Stimulated activated CD4-positive, alpha-beta T cell treated with anti-CD3 and anti-CD28 coated beads, Interleukin-15, amount 100 ng/mL, for 1 hour (primary cell): Measurements from ENCODE around the gene ACADSB.

Source experiments
- DNase-seq, 2 donors: peaks; one replicate each; pipeline ENCODE4 v3.0.0-alpha.2; 2020; ENCODE audit warnings: low read depth in 1 of 2, low spot score in 1 of 2

ACADSB gene

GRCh38 chr10:123008355-123009104, at the start of gene ACADSB, which contains the start of gene IKZF5:
Gene ACADSB, plus strand, starts transcription at chr10:123009006. Its CDS starts 24 bp downstream, at chr10:123009030.
Gene IKZF5, minus strand, starts transcription at chr10:123008795. Its CDS starts 10,170 bp downstream, at chr10:122998625.
- DNase-seq: peak; percentile 88 to 92

GRCh38 chr10:122962405-122962804, 46.4 kb upstream of the ACADSB start:
- DNase-seq: no peak

GRCh38 chr10:122966879-122967278, 41.9 kb upstream of the ACADSB start:
- DNase-seq: no peak

- no peak for DNase-seq
These were observed 40.1 kb upstream of the ACADSB start for GRCh38 chr10:122968698-122969097.

- DNase-seq: no peak
These were observed 34.8 kb upstream of the ACADSB start for GRCh38 chr10:122974023-122974422.

- no peak for DNase-seq
These were observed 34.2 kb upstream of the ACADSB start for GRCh38 chr10:122974543-122975064.

- peak; percentile 70 to 74 for DNase-seq
These were observed 28.4 kb upstream of the ACADSB start, which contains the start of gene PSTK for GRCh38 chr10:122980209-122981065. Gene PSTK, plus strand, starts transcription at chr10:122980401. Its CDS starts 79 bp downstream, at chr10:122980480.

- DNase-seq: no peak
These were observed 27.7 kb upstream of the ACADSB start for GRCh38 chr10:122981066-122981464.

- no peak for DNase-seq
These were observed 24.9 kb upstream of the ACADSB start for GRCh38 chr10:122983898-122984297.

- DNase-seq: no peak
These were observed 24.1 kb upstream of the ACADSB start for GRCh38 chr10:122984708-122985107.

GRCh38 chr10:122986335-122986734, 22.5 kb upstream of the ACADSB start:
- DNase-seq: no peak

- no peak for DNase-seq
These were observed 20.3 kb upstream of the ACADSB start for GRCh38 chr10:122988501-122988900.

GRCh38 chr10:122990278-122990677, 18.5 kb upstream of the ACADSB start:
- DNase-seq: no peak

GRCh38 chr10:122992031-122992585, 16.7 kb upstream of the ACADSB start:
- no peak for DNase-seq

- DNase-seq: no peak
These were observed 14.9 kb upstream of the ACADSB start for GRCh38 chr10:122993797-122994336.

- DNase-seq: no peak
These were observed 12.9 kb upstream of the ACADSB start for GRCh38 chr10:122995936-122996335.

GRCh38 chr10:122997864-122998263, 10.9 kb upstream of the ACADSB start:
- DNase-seq: no peak

- no peak for DNase-seq
These were observed 10.4 kb upstream of the ACADSB start for GRCh38 chr10:122998360-122998917.

- DNase-seq: no peak
These were observed 9.9 kb upstream of the ACADSB start for GRCh38 chr10:122998934-122999333.

GRCh38 chr10:122999347-122999746, 9.5 kb upstream of the ACADSB start:
- no peak for DNase-seq

- DNase-seq: no peak
These were observed 8.7 kb upstream of the ACADSB start for GRCh38 chr10:123000155-123000554.
